T1000 (cell line): ENCODE data around the gene CDC5L.

ENCODE experiments used
- DNase-seq: peaks from one replicate; lab custom pipeline; 2025; ENCODE audit warnings: mixed read lengths; lab: John Stamatoyannopoulos, UW

CDC5L gene

GRCh38 chr6:44453146-44453545, 65.6 kb downstream of the CDC5L start:
- DNase-seq: no peak

- no peak for DNase-seq
Observed at GRCh38 chr6:44454198-44454597, 66.7 kb downstream of the CDC5L start.

- peak; percentile 15 for DNase-seq
Observed at GRCh38 chr6:44456070-44456965, 68.8 kb downstream of the CDC5L start.

- DNase-seq: no peak
Observed at GRCh38 chr6:44456966-44457292, 69.4 kb downstream of the CDC5L start.

DNA sequence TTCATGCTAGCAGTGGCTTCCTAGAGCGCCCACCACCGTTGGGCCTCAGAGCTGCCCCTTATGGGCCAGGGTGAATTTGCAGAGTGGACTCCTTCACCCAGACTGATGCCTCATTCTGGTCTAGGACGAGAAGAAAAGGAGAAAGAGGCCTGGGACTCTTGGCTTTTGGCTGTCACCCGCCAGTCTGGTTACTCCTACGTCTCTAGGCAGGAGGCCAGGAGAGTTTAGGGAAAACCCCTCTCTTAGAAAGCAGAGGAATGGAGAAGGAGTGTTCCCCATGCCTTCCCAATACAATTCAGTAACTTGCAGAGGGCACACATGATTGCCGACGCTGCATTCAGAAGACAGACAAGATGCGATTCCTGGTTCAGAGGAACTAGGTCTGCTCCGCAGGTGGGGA, 70.1 kb downstream of the CDC5L start:
- DNase-seq: no peak

- no peak for DNase-seq
Observed at GRCh38 chr6:44458551-44458950, 71.0 kb downstream of the CDC5L start.

DNA sequence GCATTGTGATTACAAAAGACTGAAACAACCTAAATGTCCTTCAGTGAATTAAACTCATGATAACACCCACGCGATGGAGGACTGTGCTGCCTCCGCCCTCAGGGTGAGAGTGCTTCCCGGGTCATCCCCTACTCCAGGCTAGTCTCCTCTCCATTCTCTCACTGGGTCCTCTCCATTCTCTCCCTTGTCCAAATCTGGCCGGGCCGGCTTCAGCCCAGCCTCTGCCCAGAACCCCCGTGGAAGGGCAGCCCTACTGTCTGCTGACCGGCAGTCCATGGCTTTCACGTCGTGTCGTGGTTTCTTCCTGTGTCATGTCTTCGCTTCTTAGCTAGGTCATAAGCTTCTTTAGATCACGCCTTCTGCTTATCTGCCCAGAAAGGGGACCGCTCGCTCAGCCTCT, 74.8 kb downstream of the CDC5L start:
- no peak for DNase-seq

DNA sequence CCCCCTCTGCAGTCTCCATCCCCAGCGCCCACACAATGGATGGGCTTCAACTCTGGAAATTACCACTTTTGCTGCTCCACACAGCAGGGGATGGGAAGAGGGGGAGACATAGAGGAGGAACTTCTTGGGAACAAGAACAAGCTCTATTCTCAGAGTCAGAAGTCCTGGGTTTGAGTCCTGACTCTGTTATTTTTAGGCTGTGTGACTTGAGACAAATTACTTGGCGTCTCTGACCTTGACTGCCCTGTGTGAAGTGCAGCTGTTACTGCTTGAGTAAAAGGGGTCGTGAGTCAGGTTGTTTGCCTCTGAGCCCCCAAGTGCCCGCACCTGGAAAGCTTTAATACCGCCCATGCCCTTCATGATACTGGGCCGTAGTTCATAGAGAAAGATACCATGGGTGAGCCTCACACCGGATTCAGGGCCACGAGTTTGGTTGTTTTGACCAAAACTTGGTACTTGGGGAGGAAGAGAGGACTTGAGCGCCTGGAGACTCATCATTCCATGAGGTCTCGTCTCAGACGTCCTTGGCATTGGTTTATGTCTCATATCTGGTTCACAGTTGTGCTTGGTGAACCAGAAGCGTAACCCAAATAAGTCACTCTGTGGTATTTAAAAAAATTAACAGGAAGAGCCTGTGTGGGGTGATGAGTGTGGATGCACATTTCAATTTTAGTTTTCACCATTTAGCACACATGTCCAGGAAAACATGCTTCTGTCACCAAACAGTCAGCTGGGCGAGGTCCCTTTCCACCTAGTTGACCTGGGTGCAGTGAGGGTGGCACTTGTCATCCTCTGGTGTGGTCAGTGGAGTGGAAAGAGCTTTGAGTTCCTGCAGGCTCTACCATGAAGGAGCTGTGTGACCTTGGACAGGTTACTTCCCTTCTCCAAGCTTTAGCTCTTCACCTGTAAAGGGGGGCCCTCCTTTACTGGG, 75.6 kb downstream of the CDC5L start:
- no peak for DNase-seq

- DNase-seq: no peak
Observed at GRCh38 chr6:44463728-44464450, 76.4 kb downstream of the CDC5L start.

DNA sequence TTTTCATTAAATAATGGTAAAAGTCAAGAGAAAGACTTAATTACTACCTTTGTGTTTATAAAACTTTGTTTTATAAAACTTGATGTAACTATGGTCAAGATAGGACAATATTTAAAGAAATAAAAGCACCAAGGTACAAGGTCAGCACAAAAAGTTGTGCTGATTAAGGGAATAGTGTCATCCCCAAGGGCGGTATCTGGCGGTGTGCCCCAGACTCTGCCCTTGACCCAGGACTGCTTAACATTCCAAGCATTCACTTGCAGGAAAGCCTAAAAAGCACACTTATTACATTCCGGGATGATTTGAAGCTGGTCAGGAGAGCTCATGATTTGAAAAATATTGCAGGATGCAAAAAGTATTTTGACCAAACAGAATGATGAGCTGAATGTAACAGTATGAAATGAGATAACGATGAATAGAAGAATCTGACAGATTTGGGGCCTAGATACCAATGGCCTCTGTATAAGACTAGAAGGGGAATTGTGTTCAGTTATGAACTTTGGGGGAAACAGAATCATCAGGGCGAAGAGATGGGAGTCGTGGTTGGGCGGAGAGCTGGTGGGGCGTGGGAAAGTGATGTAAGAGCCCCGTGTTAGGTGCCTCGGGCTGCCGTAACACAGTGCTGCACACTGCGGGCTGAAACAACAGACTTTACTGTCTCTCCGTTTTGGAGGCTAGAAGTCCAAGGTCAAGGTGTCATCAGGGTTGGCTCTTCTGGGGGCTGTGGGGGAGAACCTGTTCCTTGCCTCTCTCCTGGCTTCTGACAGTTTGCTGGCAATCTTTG, 77.2 kb downstream of the CDC5L start:
- no peak for DNase-seq

- no peak for DNase-seq
Observed at GRCh38 chr6:44466955-44467354, 79.4 kb downstream of the CDC5L start.

DNA sequence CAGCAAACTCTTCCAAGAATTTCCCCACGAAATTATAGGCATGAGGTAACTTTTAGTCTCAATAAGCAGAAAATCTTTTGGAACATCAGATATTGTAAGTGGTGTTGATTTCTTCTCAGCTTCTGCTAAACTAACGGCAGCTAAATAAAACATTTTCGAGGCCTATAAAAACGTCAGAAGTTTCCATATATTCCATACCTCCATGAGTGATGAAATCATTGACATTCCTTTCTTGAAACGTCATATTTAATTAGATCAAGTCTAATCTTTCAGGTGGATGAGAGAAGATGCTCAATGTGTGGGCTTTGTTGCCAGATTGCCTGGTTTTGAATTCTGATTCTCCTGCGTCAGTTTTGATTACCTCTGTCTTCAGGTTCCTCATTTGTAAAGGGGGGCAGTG, 81.3 kb downstream of the CDC5L start:
- DNase-seq: no peak

DNA sequence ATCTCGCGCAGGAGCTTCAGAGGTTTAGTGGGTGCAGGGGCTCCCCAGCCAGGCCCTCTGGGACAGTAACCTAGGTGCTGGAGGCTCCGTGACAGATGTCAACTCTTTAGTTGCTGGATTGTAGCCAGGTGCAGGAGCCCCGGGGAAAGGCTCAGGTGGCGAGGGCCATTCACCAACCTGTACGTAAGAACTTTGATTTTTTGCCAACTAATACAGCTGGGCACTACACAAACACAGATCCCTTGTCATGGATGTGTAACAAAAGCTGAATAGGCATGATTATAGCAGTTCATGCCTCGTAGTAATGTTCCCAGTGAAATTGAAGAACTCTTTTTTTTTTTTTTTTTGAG, 82.6 kb downstream of the CDC5L start:
- DNase-seq: no peak

DNA sequence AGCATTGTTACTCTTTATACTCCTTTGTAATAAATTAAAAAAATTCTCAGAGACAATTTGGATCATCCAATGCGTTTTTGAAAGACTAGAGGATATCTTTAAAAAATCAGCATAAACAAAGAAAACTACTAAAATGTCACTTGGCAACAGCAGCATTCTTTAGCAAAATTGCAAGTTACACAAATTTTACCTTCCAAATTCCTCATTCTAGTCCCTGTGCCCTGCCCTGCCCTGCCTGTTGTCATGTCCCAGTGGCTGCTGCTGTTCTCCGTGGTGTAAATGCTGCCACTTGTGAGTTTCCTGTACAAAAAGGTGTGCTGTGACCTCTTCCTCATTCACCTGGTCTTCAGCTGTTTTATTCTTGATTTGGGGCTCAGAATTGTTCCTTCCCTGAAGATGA, 83.2 kb downstream of the CDC5L start:
- no peak for DNase-seq

- no peak for DNase-seq
Observed at GRCh38 chr6:44471271-44471981, 83.9 kb downstream of the CDC5L start.

DNA sequence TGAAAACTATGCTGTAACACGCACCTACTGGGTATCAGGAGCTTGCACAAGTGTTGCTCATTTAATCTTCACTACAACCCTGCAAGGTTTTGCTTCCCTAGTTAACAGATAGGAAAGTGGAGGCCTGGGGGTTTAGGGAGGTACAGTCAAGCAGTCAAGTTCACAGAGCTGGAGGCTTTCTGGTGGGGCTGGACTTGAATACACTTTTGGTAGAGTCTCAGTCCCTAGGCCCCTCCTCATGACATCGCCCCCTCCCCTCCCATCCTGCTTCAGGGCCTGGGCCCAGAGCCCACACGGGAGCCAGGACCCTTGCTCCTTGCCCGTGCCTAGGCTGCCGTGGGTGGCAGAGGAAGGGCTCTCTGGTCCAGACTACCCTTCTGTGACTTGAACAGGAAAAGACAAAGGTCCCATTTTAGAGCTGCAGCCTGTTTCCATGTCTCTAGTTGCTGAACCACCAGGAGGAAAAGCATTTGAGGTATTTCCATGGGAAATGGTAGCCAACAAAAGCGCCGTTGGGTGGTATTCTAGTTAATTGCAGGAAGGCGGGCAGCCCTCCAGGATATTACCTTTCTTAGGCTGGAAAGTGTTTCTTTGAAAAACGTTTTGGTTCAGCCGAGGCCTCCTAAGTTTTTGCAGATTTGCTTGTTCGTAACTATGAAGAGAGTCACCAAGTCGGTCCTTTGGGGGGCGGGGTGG, 84.9 kb downstream of the CDC5L start:
- DNase-seq: no peak

DNA sequence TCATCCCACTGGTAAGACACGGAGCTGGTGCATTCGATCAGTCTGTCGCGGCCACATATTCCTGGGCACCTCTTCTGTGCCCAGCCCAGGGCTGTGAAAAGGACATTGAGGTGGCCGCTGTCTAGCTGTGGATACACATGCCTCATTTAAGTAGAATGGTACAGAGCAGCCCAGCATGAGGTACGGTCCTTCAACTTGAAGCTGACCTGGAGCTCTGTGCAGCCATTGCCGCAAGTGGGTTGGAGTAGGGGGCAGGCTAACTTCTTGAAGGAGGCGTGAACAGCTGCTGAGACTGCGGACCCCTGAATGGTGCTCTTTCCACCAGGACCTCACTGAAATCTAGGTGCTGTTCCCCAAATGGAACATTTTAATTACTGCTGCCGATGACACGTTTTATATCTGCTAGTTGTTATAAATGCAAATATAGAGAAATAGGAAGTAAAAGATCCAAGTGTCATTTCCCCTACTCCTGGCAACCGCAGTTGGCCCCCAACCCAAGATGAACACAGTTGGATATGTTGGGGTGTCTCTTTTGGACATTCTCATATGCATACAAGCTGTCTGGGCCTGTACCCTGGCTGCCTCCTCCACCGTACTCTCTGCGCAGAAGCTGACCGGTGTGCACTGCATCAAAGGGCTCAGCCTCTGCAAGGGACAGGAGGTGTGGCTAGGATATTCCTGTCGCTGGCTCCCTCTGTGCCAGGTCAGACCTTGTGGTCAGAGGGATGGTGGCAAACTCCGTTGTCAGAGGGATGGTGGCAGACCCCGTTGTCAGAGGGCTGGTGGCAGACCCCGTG, 86.1 kb downstream of the CDC5L start:
- no peak for DNase-seq

GRCh38 chr6:44474190-44474631, 86.7 kb downstream of the CDC5L start:
- no peak for DNase-seq

- no peak for DNase-seq
Observed at GRCh38 chr6:44474643-44475042, 87.1 kb downstream of the CDC5L start.

DNA sequence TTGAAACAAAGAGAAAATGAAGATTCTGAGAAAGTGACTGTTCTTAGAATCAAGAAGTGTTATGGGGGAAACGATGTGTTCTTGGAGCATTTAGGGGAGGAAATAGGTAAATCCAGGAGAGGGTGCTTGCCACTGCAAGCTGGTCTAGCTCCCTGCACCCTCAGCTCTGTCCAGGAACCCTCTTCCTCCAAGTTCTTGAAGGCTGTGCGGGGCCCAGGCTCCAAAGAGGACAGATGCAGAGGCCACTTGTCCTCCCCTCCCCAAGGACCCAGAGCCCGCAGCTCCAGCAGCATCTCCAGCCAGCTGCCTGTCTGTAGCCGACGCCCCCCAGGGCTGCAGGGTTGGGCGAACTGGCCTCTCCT, 87.9 kb downstream of the CDC5L start:
- DNase-seq: no peak
